GM21737 (cell line): ENCODE data around the gene NRL.
"Not testable (repeated sequence)": the region's sequence is repeated elsewhere in the genome, so short reads cannot be mapped to it uniquely, and the experiment has no call there.

Source experiments
- ATAC-seq: cut with Tn5 transposase; IDR thresholded peaks from one replicate; pipeline ENCODE4 v1.9.1; 2021; ENCODE audit warnings: mild to moderate bottlenecking, moderate library complexity; ENCODE audit not compliant: unreplicated experiment

NRL gene

DNA sequence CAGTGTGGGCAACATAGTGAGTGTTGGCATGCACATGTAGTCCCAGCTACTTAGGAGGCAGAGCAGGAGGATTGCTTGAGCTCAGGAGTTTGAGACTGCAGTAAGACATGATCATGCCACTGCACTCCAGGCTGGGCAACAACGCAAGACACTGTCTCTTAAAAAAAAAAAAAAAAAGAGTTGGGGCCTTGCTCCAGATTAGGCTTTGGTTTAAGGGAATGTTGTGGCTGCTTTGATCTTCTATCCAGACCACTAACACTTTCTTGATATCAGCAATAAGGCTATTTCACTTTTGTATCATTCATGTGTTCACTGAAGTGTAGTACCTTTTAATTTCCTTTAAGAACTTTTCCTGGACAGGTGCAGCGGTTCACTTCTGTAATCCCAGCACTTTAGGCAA is 12.9 kb upstream of the NRL start:
- no peak for ATAC-seq

DNA sequence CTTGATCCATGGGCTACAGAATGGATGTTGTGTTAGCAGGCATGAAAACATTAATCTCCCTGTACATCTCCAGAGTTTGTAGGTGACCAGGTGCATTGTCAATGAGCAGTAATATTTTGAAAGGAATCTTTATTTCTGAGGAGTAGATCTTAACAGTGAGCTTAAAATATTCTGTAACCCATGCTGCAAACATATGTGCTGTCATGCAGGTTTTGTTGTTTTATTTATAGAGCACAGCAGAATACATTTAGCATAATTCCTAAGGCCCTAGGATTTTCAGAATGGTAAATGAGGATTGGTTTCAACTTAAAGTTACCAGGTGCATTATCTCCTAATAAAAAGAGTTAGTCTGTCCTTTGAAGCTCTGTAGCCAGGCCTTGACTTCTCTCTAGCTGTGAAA is 12.2 kb upstream of the NRL start:
- ATAC-seq, result no peak

DNA sequence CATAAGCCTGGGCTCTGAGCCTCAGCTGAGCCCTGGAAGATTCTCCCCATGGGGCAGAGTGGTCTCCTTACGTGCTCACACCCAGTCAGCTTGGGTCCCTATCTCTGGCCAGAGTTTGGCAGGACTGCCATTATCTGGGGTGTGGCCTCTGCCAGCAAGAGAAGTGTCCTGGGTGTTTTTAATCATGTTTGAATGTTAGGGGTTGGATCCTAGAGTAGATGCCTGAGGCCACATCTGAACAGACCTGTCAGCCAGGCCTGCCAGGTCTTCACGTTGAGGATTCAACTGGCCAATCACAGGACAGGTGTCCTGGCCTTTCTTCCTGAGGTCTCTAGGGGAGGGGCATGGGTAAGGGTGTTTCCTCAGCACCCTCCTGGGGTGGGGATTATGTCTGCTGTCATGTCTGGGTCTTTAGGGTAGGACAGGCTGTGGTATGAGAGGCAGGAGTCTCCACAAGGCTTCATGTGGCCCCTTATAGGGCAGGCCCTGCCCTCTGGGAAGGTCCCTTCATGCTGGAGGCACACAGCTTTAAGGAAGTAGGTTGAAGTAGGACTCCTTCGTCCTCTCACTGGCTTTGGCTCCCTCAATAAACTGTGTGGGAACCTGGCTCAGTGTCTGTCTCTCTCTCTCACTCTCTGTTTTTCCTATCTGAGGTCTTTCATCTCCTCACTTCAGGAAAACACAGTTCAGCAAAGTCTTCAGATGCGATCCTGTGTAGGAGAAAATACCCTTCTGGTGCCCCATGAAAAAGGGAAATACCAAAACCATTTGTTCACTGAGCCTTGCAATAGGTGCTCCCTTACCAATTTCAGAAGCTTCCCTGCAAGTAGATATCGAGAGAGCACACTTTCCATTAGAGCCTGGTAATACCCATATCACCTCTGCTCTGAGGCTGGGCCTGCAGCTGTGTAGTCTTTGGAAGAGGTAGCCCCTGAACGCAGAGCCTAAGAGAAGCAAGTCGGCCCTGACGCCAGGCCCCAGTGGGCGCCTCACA is 9.0 kb upstream of the NRL start:
- ATAC-seq, result no peak

DNA sequence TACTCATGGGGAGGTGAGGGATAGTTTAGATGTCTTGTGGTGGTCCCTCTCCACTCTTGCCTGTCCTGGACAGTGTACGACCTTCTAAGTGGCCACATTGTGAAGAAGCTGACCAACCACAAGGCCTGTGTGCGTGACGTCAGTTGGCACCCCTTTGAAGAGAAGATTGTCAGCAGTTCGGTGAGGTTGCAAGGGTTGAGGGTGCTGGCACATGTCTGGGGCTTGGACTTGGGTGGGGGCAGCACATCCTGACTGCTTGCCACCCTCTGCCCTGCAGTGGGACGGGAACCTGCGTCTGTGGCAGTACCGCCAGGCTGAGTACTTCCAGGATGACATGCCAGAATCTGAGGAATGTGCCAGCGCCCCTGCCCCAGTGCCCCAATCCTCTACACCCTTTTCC is 8.1 kb upstream of the NRL start:
- no peak for ATAC-seq

DNA sequence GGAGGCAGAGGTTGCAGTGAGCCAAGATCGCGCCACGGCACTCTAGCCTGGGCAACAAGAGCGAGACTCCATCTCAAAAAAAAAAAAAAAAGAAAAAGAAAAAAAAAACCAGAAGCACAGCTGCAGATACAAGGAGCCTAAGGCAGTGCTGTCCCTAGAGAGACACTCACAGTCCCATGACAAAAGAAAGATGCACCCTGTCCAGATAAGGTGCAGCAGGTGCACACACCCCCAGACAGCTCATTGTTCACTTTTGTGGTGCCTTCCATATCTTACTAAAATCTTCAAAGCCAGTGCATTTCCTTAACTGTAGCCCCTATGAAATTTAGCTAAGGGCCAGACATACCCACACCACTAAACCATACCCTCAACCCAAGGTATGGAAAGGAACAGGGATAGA is 7.7 kb upstream of the NRL start:
- ATAC-seq, result no peak

DNA sequence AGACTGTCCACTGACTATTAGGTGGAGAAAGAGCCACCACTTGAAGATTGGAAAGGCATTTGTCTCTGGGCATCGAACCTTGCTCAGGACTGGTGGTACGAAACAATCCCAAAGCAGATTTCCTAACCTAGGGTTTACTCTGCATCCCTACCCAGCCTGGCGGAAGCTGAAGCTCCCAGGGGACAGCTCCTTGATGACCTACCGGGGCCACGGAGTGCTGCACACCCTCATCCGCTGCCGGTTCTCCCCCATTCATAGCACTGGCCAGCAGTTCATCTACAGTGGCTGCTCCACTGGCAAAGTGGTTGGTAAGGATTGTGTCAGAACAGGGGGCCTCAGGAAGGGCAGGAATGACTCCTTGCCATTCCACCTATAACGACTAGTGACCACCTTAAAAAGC is 6.5 kb upstream of the NRL start:
- ATAC-seq, result no peak

DNA sequence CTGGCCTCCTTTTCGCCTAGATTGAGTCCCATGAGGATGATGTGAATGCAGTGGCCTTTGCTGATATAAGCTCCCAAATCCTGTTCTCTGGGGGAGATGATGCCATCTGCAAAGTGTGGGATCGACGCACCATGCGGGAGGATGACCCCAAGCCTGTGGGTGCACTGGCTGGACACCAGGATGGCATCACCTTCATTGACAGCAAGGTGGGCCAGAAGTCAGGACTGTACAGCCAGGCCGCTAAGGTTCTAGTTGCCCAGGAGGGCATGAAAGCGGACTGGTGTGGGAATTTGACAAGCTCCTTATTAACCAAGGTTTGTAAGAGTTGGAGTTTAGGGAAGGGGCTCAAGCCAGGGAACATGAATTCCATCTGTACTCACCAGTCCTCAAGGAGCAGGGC is 4.9 kb upstream of the NRL start:
- no peak for ATAC-seq

DNA sequence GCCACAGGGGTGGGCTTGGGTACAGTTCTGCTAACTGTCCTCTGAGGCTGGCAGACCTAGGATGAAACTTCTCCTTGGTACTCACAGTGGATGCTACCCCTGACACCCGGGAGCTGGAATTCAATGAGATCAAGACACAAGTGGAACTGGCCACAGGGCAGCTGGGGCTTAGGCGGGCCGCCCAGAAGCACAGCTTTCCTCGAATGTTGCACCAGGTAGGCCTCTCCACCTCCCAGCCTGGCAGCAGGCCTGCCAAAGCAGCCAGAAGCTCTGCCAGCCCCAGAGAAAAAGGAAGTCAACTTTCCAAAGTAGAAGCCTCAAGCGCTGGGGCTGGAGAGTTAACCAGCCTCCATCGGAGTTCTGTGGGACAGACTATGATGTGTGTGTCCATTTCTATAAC is 2.4 kb upstream of the NRL start:
- no peak for ATAC-seq

DNA sequence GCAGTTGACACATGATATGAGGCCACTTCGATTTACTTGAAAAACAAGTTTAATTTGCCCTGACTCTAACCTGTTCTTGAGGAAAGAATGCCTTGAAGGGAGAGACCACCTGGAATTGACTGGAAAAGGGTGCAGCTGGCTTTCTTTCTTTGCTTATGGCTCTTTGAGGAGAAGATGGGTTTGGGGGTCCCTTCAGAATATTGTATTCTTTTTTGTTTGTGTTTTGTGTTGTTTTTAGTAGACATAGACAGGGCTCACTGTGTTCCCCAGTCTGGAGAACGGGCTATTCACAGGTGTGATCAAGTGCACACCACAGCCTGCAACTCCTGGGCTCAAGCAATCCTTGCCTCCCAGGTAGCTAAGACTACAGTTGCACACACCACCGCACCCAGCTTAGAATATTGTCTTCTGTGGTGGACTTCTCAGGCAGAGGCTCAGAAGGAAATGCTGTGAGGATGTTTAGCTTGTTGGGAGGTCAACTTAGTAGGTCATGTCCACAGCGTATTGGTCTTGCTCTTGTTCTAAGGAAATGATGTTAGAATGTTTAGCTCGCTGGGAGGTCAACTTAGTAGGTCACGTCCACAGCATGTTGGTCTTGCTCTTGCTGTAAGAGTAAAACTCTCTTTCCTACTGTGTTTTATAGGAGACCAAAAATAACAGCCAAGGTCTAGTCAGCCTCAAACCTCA is 1.5 kb upstream of the NRL start:
- ATAC-seq, result no peak

DNA sequence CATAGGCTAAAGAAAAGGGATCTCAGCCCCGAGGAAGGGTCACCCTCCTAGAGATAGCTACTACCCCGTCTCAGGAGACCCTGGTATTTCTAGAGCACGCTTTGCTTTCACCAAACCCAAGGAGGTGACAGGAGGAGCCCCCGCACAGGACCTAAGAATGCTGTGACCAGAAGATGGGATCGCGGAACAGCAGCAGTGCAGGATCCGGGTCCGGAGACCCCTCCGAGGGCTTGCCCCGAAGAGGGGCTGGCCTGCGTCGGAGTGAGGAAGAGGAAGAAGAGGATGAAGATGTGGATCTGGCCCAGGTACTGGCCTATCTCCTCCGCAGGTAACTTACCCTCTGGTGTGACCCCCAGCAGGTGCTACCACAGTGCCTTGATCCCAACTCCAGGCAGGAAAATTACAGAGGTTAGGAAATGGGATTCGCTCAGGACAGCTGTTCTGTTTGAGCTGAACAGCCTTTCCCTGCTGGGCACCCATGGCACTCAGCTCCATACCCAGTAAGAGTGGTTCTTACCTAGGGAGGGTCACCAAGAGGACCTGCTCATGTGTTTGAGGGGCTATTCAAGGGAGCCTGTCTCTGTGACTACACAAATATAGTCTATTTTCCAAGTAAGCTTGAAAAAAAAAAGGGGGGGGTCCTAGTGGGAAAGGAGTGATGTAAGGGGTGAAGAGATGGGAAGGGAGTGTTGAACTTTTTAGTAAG is 826 bp upstream of the NRL start:
- ATAC-seq, result no peak

DNA sequence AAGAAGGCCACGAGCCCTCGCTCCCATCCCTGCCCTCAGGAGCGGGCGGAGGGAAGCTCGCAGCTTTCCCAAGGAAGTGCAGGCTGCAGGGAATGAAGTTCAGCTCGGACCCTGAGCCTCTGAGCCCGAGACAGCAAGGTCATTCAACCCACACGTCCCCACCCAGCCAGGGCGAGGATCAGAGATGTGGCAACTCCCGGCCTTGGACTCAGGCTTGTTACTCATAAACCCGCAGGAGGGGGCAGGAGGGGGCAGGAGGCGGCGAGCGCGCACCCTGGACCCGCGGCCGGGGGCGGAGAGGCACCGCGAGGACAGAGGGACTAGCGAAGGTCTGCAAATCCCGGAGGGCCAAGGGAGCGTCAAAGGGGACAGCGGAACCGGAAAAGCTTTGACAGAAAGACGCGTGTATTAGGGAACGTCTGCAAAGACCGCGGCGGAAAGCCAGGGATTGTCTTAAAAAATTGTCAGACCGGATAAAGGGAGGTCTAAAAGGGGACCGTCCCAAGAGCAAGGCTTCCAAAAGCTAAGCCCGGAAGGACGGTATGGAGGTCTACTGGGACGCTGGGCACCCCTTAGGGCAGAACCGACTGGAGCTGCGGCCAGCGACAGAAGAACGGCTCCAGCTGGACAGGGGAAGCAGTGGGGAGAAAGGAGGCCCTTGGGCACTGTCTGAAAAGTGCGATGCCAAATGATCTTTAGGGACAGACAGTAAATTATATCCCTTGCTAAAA is 783 bp downstream of the NRL start:
- ATAC-seq, result peak; percentile 27

DNA sequence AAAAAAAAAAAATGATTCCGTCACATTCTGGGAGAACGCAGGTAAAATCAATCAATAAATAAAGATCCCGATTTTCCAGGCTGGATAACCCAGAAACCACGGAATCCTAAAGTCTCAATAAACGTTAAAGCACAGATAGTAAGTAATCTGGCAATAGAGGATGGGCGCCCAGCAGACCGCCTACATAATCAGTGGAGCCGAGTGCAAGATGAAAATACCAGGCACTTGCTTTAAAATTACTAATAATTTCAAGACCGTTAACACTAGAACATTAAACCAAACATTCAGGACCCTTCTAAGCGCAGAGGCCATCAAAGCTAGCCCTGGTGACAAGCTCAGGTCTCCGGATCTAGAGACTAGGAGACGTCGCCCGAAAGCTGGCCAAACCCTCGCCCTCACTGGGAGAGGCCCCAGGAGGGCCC is 1.4 kb downstream of the NRL start:
- ATAC-seq, result no peak

DNA sequence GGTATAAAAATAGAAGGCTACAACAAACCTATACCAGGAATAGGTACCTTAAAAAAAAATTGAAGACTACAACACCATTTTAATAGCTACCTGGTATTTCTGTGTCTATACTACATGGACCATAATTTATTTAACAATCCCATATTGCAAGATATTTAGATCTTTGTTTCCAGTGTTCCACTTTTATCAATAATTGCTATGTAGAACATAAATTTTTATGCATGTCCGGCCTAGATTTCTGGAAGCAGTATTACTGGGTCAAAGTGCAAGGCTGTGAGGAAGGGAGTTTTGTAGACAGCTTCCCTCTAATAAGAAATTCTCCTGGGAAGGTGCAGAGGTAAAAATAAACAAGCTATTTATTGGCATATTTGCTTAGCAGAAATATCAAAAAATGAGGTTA is 4.2 kb downstream of the NRL start:
- no peak for ATAC-seq

DNA sequence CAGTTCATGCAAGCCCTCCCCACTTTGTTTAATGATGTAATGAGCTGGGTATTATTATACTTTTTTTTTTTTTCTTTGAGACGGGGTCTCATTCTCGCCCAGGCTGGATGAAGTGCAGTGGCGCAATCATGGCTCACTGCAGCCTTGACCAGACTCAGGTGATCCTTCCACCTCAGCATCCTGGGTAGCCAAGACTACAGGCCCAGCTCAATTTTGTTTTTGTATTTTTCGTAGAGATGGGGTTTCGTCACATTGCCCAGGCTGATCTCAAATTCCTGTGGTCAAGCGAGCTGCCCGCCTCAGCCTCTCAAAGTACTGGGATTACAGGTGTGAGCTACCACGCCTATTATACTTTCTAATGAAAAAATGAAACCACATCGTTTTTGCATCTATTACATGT is 4.7 kb downstream of the NRL start:
- no peak for ATAC-seq

DNA sequence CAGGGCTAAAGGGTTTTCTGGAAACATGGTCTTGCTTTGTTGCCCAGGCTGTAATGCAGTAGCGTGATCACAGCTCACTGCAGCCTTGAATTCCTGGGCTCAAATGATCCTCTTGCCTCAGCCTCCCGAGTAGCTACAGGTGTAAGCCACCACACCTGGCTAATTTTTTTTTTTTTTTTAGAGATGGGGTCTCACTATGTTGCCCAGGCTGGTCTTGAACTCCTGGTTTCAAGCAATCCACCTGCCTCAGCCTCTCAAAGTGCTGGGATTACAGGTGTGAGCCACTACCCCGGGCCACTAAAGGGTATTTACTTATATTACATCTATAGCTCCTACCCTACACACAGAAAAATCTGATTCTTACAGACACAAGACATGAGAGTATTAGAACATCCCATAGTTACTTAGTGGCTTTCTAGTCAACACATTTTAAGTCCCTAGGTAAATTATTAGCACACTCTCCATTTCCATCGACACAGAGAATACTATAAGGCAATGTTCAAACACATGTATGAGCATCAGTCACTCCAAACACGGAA is 6.3 kb downstream of the NRL start:
- no peak for ATAC-seq

DNA sequence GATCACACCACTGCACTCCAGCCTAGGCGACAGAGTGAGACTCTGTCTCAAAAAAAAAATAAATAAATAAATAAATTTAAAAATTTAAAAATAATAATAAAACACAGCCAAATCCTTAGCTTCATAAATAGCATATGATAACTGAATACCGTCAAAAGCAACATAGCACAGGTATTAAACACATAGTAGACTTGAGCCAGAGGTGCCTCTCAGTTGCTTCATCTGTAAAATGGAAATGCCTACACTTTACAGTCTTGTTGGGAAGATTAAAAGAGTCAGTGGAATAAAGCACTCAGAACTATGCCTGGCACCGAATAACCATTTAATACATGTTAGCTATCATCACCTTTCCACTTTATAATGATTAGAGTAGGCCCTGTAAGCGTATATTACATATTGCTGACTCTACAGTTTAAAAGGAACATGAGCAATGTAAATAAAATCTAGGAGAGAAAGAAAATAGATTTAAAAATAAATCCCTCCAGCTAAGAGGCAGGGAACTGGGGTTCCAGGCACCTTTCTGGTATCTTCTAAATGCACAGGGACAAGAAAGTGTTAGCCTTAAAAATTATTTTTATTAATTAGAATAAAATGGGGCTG is 8.0 kb downstream of the NRL start:
- no peak for ATAC-seq

DNA sequence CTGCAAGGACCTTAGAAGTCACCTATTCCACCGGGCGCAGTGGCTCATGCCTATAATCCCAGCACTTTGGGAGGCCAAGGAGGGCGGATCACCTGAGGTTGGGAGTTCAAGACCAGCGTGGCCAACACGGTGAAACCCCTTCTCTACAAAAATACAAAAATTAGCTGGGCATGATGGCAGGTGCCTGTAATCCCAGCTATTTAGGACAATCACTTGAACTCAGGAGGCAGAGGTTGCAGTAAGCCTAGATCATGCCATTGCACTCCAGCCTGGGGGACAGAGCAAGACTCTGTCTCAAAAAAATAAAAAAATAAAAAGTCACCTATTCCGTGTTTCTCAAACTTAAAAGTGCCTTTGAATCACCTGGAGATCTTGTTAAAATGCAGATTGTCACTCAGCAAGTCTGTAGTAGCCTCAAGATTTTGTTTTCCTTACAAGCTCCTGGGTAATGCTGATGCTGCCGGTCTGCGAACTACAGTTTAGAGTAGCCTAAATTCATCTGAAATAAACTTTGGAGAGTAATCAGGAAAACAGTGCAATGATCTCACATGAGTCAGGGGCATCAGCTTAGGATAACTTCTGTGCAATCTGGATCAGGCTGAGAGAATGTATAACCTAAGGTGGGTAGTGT is 9.0 kb downstream of the NRL start:
- not testable (repeated sequence) for ATAC-seq

DNA sequence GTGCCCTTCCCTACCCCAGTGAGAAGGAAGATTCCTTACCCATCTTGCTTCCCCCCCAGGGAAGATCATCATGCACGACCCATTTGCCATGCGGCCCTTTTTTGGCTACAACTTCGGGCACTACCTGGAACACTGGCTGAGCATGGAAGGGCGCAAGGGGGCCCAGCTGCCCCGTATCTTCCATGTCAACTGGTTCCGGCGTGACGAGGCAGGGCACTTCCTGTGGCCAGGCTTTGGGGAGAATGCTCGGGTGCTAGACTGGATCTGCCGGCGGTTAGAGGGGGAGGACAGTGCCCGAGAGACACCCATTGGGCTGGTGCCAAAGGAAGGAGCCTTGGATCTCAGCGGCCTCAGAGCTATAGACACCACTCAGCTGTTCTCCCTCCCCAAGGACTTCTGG is 11.3 kb downstream of the NRL start:
- ATAC-seq, result no peak

DNA sequence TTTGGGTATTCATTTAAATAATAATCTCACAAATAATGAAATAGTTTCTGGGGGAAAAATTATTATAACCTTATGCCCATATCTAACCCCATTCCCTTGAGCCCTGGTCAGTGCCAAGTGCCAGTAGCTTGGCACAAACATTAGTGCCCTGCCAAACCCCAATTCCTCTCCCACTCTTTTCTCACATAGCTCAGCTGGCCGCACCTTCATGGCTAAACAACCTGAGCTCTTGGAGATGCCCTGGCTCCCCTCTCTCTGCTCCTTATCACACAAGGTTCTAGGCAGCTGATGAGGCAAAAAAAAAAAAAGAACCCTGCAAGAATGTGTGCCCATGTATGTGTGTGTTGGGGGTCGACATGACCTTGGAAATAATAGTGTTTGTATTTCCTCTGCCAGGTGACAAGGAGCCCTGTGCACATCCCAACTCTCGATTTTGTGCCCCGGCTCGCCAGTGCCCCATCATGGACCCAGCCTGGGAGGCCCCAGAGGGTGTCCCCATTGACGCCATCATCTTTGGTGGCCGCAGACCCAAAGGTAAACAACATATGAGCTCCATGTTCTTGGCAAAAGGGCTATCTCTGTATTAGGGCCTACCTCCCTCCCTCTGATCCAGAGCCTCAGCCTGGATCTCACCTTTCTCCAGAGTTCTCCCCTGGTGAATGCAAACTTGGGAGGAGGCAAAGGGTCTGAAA is 12.2 kb downstream of the NRL start:
- no peak for ATAC-seq
